ES-I3 (cell line): ENCODE data around the gene PPP4C.
"Not testable (repeated sequence)": the region's sequence is repeated elsewhere in the genome, so short reads cannot be mapped to it uniquely, and the experiment has no call there.

Experiments
- H3K36me3 ChIP-seq: 2 replicates; pipeline ENCODE4 v1.6.1; 2013; ENCODE audit warnings: mild to moderate bottlenecking, low read length, control low read depth, moderate library complexity; ENCODE audit not compliant: insufficient read depth
- H3K4me1 ChIP-seq: 2 replicates; pipeline ENCODE4 v1.6.1; 2013; ENCODE audit warnings: mild to moderate bottlenecking, control low read depth, low read length; ENCODE audit not compliant: insufficient read depth
- H3K9ac ChIP-seq: 2 replicates; pipeline ENCODE4 v1.6.1; 2013; ENCODE audit warnings: low read depth, mild to moderate bottlenecking, low read length, moderate library complexity
- H3K9me3 ChIP-seq: 2 replicates; pipeline ENCODE4 v1.6.1; 2013; ENCODE audit warnings: mild to moderate bottlenecking, low read length, moderate library complexity; ENCODE audit not compliant: control insufficient read depth, insufficient read depth

PPP4C gene

DNA sequence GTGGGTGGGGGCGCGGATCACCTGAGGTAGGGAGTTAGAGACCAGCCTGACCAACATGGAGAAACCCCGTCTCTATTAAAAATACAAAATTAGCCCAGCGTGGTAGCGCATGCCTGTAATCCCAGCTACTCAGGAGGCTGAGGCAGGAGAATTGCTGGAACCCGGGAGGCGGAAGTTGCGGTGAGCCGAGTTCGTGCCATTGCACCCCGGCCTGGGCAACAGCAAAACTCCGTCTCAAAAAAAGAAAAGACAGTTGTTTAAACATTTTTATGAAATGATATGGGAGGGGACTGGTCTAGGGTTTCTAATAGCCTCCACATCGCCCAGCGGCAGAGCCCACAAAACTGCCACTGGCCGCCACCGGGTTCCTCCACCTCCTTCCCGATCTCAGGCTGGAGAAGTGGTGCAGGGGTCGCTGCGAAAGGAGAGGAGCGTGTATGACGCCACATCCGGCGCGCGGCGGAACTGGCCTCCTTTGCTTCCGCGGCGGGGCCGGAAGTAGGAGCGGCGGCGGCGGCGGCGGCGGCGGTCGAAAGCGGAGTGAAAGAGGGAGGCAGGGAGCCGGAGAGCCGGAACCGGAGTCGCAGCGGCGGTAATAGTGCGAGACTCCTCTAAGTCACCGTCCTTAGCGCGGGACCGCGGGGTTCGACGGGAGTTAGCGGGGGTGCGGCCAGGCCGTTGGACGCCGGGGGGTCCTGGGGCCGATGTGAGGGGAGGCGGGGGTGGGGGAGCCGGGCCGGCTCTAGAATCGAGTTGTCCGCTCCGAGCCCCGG is at the start of gene PPP4C:
PPP4C (plus strand) TSS at position 492 of the 773 bp plus-strand sequence. CDS start 384 bp downstream, outside the sequence.
- Histone ChIP-seq H3K4me1 (peaks cover 9% of the 10 kb centered on the region; the same call in 1 of the 2 replicates), H3K9me3 (no peaks in the 10 kb centered on the region), H3K36me3 (peaks cover 6% of the 10 kb centered on the region; the same call in 1 of the 2 replicates), H3K9ac (peak within 1 kb of the TSS; percentile 90)

DNA sequence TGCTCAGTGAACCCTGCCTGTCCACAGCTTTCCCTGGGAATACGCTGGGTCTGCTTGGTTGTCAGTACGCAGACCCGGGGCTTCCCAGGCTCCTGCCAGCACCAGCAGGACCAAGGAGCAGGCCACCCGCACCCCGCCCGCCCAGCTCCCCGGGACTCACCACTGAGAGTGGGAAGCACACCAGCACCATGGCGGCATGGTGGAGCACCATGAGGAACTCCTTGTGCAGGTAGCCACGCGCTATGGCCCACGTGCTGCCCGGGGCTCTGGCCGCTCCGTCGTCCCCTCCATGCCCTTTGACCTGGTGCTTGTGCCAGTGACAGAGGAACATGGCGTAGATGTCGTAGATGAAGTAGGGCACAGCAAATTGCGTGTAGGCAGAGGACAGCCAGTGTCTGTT is 49.3 kb upstream of the PPP4C start:
- H3K9ac ChIP-seq = no peak overlapping the region
- no peaks in the 10 kb centered on the region; the same call in 1 of the 2 replicates for H3K4me1 ChIP-seq
- no peaks in the 10 kb centered on the region for H3K36me3 ChIP-seq
- no peaks in the 10 kb centered on the region for H3K9me3 ChIP-seq

DNA sequence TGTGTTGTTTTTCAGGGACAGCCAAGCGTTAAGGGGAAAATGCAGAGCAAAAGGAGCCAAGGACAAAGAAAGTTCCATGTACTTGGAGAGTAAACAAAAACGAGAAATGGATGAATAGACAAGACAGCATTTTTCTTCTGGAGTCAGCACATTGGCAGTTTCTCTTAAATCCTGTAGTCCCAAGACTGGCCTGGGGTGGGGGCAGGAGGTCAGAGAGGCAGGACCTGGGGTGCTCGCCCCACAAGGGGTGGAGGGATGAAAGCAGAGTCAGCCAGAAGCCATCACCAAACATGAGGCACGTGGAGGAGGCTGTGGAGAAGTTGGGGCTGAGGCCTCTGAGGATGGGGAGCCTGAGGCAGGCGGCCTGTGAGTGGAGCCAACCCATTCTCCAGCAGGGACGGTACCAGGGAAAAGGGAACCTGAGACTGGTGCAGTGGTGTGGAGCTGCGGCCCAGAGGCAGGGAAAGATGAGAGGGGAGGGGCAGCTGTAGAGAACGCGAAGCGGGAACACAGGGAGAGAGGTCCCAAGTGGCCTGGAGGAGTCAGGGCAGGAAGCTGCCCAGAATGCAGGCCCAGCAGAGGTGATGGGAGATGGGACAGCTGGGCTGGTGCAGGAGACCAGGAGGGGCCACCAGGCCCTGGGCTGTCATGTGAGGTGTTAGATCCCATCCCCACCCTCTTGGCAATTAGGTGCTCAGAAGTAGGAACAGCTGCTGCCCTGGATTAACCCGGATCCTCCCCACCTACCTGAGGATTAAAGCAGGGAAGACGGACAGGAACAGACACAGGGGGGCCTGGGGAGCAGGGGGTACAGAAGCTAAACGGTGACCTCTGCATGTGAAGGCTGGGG is 48.0 kb upstream of the PPP4C start:
- Histone ChIP-seq H3K4me1 (peaks cover 4% of the 10 kb centered on the region; the same call in 1 of the 2 replicates), H3K9ac (no peak overlapping the region), H3K9me3 (no peaks in the 10 kb centered on the region), H3K36me3 (no peaks in the 10 kb centered on the region)

GRCh38 chr16:30028438-30029076 is 47.2 kb upstream of the PPP4C start:
- peaks cover 4% of the 10 kb centered on the region; the same call in 1 of the 2 replicates for H3K4me1 ChIP-seq
- no peaks in the 10 kb centered on the region for H3K36me3 ChIP-seq
- H3K9me3 ChIP-seq = no peaks in the 10 kb centered on the region
- no peak overlapping the region for H3K9ac ChIP-seq

GRCh38 chr16:30030011-30030685 is 45.6 kb upstream of the PPP4C start:
- no peaks in the 10 kb centered on the region for H3K36me3 ChIP-seq
- H3K4me1 ChIP-seq = peaks cover 4% of the 10 kb centered on the region; the same call in 1 of the 2 replicates
- peak overlapping the region; percentile 34; the same call in 1 of the 2 replicates for H3K9ac ChIP-seq
- no peaks in the 10 kb centered on the region for H3K9me3 ChIP-seq

DNA sequence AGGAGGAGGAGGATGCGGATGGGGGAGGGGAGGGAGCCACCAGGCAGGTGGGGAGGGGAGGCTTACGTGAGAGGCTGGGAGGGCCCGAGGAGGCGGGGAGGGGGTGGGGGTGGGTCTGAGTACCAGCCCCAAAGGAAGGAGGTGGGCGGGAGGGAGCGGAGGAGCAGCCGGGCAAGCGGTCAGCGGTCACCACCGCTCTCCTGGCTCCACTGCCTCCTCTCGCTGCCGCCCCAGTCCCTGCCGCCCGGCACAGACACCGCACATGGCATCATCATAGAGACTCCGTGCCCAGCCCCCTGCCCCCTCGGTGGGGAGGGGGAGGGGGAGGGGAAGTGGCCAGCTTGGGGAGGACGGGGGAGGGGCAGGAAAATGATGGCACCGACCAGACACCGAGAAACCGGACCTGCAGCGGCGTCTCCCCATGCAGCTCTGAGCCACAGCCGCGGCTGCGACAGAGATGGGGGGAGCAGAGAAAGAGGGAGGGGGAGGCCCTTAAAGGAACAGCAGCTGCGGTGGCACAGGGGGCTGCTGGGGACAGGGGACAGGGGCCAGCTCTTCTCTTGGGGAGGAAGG is 44.9 kb upstream of the PPP4C start, which contains the start of gene TLCD3B:
TLCD3B (minus strand) TSS at position 431 of the 573 bp plus-strand sequence. CDS start 744 bp downstream, outside the sequence.
- Histone ChIP-seq H3K9ac (peak within 1 kb of the TSS; percentile 43; the same call in 1 of the 2 replicates), H3K4me1 (peaks cover 4% of the 10 kb centered on the region; the same call in 1 of the 2 replicates), H3K9me3 (no peaks in the 10 kb centered on the region), H3K36me3 (no peaks in the 10 kb centered on the region)

GRCh38 chr16:30031477-30031918 is 44.3 kb upstream of the PPP4C start:
- H3K4me1 ChIP-seq = peaks cover 4% of the 10 kb centered on the region; the same call in 1 of the 2 replicates
- H3K36me3 ChIP-seq = no peaks in the 10 kb centered on the region
- peak overlapping the region; percentile 43; the same call in 1 of the 2 replicates for H3K9ac ChIP-seq
- H3K9me3 ChIP-seq = no peaks in the 10 kb centered on the region

DNA sequence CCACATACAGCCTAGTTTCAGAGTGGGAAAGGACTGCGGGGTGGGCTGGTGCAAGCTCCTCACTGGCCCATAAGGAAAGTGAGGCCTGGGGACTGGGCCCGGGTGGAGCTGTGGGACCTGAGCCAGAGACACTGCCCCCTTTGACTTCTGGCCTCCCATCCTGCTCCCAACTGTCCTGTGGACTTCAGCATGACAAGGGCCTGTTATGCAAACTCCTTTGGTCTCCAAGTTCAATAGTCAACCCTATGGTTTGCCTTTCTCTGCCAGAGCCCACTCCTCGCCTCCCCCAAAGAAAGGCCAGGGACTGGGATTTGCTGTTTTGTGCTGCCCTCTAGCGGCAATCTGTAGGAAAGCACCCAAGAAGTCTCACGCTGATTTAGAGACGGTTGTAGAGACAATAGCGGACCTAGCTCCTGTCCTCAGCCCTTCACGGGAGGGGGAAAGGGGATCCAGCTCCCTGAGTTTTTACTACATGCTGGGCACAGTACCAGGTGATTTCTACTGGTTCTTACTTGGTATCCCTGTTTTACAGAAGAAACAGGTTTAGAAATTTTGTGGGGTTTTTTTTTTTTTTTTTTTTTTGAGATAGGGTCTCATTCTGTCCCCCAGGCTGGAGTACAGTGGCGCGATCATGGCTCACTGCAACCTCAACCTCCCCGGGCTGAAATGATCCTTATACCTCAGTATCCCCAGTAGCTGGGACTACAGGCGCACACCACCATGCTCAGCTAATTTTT is 43.5 kb upstream of the PPP4C start:
- H3K36me3 ChIP-seq = no peaks in the 10 kb centered on the region
- no peaks in the 10 kb centered on the region for H3K9me3 ChIP-seq
- peaks cover 4% of the 10 kb centered on the region; the same call in 1 of the 2 replicates for H3K4me1 ChIP-seq
- H3K9ac ChIP-seq = peak overlapping the region; percentile 43; the same call in 1 of the 2 replicates

DNA sequence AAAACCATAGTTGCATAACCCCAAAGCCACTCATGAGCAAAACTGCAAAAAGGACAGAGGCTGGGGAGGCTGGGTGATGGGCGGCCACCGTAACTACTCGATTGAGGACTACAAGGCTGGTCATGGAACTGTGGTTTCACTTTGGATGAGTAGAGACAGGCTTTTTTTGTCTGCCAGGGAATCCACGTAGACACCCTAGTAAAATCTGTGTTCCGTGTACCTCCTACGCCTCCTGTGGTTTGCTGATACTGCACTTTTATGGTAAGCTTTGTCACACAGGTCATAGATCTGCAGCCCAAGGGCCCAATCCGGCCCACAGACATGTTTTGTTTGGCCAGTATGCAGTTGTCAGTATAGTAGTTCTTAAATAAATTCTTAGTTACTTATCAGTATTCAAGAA is 42.5 kb upstream of the PPP4C start:
- Histone ChIP-seq H3K9ac (no peak overlapping the region), H3K9me3 (no peaks in the 10 kb centered on the region), H3K36me3 (no peaks in the 10 kb centered on the region), H3K4me1 (peaks cover 4% of the 10 kb centered on the region; the same call in 1 of the 2 replicates)

DNA sequence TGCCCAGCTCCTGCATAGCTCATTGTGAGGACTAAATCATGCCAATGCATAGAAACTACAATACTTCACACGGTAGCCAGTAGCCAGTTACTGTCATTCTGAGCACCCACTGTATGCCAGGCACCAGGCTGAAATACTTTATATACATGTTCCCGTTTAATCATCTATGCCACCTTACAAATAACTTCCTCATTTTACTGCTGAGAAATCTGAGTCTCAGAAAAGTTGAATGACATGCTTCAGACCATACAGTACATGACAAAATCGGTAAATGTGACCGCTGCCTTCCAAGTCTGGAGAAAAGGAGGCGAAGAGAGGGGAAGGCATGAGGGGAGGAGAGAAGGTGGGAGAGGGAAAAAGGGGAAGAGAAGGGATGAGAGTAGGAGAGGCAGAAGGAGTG is 35.6 kb upstream of the PPP4C start:
- Histone ChIP-seq H3K9me3 (no peaks in the 10 kb centered on the region), H3K36me3 (no peaks in the 10 kb centered on the region), H3K4me1 (no peaks in the 10 kb centered on the region), H3K9ac (no peak overlapping the region)

GRCh38 chr16:30040690-30041089 is 35.1 kb upstream of the PPP4C start:
- not testable (repeated sequence) for H3K9me3 ChIP-seq, H3K36me3 ChIP-seq, H3K9ac ChIP-seq, H3K4me1 ChIP-seq

GRCh38 chr16:30041841-30042240 is 34.0 kb upstream of the PPP4C start:
- Histone ChIP-seq H3K36me3 (no peaks in the 10 kb centered on the region), H3K9ac (no peak overlapping the region), H3K9me3 (no peaks in the 10 kb centered on the region), H3K4me1 (no peaks in the 10 kb centered on the region)

DNA sequence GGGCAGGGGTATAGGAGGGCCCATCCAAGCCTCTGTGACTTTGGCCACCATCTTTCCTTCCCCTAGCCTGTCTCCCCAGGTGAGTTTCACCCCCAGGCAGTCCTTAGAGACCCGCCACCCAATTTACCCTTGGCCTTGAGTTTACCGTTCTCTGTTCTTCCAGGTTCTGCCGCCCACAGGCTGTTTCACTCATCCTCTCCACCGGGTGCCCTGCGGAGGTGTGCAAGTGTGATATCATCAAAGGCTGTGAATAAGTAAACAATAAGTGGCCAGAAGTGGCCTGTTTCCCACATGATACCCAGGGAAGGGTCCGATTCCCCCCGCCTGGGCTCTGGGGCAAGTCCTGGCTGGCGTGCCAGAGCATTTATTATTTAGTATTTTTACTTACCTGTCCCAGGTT is 29.6 kb upstream of the PPP4C start:
- H3K9me3 ChIP-seq = no peaks in the 10 kb centered on the region
- no peak overlapping the region for H3K9ac ChIP-seq
- H3K36me3 ChIP-seq = no peaks in the 10 kb centered on the region
- H3K4me1 ChIP-seq = no peaks in the 10 kb centered on the region
